Fibroblast of villous mesenchyme (primary cell): ENCODE data around the gene RBM19. TPM values are rescaled to one million over a fixed set of nuclear protein-coding genes. Genes with fewer than 3 reads are reported as not detected.
A peak's percentile ranks its signal among the peaks of the same experiment; 100 is the strongest.

ENCODE experiments used
- DNase-seq: peaks from one replicate; pipeline ENCODE4 v3.0.0-alpha.2; 2010; ENCODE audit warnings: low read depth
- H3K4me3 ChIP-seq: 2 replicates; pipeline ENCODE4 v1.5.1; 2011; ENCODE audit warnings: low read depth, mild to moderate bottlenecking, low read length
- total RNA-seq: library from RNA; depleted of rRNA; stranded (reverse); fragments of >200 nt; gene quantifications from 2 replicates; pipeline ENCODE4 v1.2.3, GENCODE V29; 2012
- TF ChIP-seq, protein P1 (sequence below): IDR thresholded peaks from 2 replicates; pipeline ENCODE4 v1.5.1; 2012; ENCODE audit warnings: low read depth, mild to moderate bottlenecking, low read length; ENCODE audit not compliant: insufficient read depth

The RBM19 gene, protein sequence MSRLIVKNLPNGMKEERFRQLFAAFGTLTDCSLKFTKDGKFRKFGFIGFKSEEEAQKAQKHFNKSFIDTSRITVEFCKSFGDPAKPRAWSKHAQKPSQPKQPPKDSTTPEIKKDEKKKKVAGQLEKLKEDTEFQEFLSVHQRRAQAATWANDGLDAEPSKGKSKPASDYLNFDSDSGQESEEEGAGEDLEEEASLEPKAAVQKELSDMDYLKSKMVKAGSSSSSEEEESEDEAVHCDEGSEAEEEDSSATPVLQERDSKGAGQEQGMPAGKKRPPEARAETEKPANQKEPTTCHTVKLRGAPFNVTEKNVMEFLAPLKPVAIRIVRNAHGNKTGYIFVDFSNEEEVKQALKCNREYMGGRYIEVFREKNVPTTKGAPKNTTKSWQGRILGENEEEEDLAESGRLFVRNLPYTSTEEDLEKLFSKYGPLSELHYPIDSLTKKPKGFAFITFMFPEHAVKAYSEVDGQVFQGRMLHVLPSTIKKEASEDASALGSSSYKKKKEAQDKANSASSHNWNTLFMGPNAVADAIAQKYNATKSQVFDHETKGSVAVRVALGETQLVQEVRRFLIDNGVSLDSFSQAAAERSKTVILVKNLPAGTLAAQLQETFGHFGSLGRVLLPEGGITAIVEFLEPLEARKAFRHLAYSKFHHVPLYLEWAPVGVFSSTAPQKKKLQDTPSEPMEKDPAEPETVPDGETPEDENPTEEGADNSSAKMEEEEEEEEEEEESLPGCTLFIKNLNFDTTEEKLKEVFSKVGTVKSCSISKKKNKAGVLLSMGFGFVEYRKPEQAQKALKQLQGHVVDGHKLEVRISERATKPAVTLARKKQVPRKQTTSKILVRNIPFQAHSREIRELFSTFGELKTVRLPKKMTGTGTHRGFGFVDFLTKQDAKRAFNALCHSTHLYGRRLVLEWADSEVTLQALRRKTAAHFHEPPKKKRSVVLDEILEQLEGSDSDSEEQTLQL
- 26.8 and 29.3 TPM in 2 replicates for total RNA-seq

DNA sequence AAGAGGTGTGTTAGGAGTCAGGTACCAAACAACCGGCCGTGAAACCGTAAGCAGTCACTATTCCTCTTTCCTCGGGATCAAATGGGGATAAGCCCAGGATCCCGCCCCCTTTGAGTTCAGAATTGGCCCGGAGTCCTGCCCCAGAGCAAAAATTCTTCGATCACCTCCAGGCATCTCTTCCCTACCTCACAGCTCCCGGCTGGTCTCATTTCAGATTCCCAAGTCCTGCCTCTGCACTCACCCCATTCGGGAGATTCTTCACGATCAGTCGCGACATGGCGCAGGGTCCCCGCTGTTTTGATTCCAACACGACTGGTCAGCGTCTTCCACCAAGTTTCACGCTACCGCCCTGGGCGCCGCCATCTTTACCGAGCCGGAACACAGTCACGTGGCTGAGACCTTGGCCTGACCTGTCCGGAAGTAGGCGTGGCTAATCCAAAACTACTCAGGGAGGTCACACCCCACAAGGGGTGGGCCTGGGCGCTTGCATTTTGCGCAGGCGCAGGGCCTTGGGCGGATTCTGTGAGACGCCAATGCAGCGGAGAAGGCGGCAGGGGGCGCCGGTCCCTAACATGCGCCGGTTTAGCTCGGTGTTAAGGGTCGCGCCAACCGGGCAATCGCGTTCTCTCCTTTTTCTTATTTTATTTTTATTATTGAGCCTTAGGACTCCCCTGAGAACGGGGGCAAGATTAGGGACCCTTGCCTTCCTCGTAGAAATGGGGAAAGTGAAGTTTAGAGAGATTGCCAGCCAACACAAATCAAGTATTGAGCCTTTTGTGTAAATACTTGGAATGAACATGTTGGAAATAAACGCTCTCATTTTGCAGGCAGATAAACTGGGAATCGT lies at the start of gene RBM19:
Gene RBM19, minus strand, starts transcription at position 375 of the 847 bp plus-strand sequence. Its CDS starts 98 bp downstream, at position 277.
- TF ChIP-seq, protein P1, sequence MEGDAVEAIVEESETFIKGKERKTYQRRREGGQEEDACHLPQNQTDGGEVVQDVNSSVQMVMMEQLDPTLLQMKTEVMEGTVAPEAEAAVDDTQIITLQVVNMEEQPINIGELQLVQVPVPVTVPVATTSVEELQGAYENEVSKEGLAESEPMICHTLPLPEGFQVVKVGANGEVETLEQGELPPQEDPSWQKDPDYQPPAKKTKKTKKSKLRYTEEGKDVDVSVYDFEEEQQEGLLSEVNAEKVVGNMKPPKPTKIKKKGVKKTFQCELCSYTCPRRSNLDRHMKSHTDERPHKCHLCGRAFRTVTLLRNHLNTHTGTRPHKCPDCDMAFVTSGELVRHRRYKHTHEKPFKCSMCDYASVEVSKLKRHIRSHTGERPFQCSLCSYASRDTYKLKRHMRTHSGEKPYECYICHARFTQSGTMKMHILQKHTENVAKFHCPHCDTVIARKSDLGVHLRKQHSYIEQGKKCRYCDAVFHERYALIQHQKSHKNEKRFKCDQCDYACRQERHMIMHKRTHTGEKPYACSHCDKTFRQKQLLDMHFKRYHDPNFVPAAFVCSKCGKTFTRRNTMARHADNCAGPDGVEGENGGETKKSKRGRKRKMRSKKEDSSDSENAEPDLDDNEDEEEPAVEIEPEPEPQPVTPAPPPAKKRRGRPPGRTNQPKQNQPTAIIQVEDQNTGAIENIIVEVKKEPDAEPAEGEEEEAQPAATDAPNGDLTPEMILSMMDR = peak; percentile 84
- peak; percentile 98 for DNase-seq
- H3K4me3 ChIP-seq = peak within 1 kb of the TSS; percentile 66

DNA sequence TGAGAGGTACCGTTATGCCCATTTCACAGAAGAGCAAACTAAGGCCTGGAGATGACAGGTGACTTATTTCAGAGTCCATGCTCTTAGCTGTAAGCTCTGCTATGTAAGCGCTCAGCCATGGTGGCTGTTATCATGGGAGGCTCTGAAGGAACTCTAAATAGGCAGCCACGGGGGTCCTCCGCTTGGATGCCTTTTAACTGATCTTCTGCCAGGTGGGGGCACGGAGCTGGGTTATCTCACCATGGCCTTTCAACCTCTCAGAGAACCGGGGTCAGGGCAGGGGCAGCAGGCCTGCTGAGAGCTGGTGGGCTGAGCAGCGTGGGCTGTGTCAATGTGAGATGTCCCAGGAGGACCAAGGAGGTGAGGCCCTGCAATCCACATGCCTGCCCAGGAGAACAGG lies 49.7 kb upstream of the RBM19 start:
- TF ChIP-seq, protein P1 = no peak
- no peak for DNase-seq
- H3K4me3 ChIP-seq = no peak overlapping the region

DNA sequence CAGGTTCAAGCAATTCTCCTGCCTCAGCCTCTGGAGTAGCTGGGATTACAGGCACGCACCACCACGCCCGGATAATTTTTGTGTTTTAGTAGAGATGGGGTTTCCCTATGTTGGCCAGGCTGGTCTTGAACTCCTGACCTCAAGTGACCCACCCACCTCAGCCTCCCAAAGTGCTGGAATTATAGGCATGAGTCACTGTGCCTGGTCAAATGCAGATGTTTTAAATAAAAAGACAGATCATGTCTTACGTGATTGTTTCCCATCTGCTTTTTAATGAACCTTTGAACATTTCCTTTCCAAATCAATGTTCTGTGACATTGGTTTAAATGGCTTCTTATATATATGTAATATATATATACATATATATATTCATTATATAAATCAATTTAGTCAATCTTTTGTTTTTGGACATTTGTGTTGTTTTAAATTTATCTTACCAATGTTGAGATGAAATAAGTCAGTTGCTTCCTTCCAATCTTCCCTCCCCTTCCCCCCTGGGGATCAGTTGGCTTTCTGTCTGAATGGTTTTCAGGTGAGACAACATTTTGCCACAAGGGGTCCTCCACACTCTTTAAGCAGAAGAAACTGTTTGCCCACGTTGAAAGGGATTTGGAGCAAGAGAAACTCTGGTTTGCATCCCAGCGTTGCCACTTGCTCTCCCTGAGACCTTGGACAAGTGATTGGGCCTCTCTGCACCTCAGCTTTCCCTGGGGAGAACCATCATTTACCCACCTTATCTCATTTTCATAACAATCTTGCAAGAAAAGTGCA lies 47.6 kb upstream of the RBM19 start:
- peak; percentile 7 for DNase-seq
- H3K4me3 ChIP-seq = no peak overlapping the region
- TF ChIP-seq, protein P1 = peak; percentile 32

DNA sequence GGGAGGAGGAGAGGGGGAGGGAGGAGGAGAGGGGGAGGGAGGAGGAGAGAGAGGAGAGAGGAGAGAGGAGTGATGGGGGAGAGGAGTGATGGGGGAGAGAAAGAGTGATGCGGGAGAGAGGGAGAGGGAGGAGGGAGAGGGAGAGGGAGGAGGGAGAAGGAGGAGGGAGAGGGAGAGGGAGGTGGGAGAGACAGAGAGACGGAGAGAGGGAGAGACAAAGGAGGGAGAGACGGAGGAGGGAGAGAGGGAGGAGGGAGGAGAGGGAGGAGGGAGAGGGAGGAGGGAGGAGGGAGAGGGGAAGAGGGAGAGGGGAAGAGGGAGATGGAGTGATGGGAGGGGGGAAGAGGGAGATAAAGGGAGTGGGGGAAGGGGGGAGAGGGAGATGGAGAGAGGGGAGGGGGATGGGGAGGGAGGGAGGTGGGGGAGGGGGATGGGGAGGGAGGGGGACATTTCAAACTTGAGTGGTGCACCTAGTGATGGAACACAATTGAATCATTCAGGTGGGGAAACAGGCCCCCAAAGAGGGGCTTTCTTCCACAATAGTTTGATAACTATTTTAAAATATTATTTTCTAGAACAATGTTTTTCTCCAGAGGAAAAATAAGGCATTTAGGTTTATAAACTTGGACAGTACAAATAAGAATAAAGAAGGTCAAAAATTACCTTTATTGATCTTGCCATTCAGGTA lies 46.8 kb upstream of the RBM19 start:
- H3K4me3 ChIP-seq = no peak overlapping the region
- no peak for DNase-seq
- TF ChIP-seq, protein P1 = no peak

DNA sequence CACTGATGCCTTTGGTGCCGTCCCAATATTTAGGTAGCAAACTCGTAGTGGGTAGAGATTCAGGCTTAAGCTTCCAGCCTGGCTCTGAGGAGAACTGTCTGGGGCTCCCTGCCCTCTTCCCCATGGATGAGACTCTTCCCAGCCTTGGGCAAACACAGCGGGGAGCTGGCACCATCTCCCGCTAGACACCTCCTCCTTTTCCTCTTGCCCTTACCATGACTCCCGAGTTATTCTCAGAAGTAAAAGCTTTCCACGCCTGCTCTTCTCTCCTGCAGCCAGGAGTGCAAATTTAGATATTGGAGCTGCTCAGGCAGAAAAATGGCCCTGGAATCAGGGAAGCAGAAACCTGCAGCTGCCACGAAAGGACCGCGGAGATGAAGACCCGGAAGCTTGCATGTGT lies 45.6 kb upstream of the RBM19 start:
- TF ChIP-seq, protein P1 = no peak
- no peak overlapping the region for H3K4me3 ChIP-seq
- DNase-seq = no peak
